Activated effector memory CD4-positive, alpha-beta T cell treated with Interleukin-2 at 50 U/mL for 16 hours (primary cell): ENCODE results near the gene TBC1D5.
A peak's percentile ranks its signal among the peaks of the same experiment; 100 is the strongest.
"Not testable (repeated sequence)": the region's sequence is repeated elsewhere in the genome, so short reads cannot be mapped to it uniquely, and the experiment has no call there.

ENCODE experiments used
- DNase-seq: peaks from one replicate; pipeline ENCODE4 v3.0.0-alpha.2; 2020

The TBC1D5 gene, protein sequence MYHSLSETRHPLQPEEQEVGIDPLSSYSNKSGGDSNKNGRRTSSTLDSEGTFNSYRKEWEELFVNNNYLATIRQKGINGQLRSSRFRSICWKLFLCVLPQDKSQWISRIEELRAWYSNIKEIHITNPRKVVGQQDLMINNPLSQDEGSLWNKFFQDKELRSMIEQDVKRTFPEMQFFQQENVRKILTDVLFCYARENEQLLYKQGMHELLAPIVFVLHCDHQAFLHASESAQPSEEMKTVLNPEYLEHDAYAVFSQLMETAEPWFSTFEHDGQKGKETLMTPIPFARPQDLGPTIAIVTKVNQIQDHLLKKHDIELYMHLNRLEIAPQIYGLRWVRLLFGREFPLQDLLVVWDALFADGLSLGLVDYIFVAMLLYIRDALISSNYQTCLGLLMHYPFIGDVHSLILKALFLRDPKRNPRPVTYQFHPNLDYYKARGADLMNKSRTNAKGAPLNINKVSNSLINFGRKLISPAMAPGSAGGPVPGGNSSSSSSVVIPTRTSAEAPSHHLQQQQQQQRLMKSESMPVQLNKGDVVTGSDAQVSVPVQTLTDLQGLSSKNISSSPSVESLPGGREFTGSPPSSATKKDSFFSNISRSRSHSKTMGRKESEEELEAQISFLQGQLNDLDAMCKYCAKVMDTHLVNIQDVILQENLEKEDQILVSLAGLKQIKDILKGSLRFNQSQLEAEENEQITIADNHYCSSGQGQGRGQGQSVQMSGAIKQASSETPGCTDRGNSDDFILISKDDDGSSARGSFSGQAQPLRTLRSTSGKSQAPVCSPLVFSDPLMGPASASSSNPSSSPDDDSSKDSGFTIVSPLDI

DNA sequence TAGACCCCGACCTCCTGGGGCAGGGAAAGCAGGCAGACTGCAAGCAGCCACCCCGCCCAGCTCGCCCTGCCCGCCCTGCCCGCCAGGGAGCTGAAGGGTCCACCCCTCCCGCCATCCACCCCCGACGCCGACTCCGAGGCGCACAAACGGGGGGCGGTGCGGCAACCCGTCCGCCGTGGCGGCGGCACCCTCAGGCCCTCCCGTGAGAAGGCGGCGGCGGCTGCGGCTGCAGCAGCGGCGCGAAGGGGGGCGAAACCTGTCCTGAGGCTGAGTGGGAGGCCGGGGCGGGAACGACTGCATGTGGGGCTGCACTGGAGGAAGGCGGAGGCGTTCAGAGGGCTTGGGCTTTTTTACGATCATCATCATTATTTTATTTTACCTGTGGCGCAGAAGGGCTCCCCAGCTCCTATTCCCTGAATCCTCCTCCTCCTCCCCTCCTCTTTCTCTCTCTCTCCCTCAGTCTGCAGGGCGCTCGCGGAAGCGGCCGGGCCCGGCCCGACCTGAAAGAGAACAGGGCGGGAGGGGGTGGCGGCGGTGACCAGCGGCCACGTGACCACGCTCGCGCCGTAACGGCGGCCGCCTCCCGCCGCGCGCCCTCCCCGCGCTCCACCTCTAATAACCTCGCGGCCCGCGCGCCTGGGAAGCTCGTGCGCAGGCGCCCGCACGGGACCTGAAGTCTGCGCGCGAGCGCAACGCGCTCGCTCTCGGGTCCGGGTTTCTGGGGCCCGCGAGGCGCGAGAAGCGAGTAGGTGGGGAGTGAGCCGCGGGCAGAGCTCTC is at the start of gene TBC1D5:
TBC1D5 (minus strand) TSS at position 530 of the 778 bp plus-strand sequence. CDS start 234,061 bp downstream, outside the sequence.
- peak; percentile 91 for DNase-seq

- DNase-seq = no peak
Measured at GRCh38 chr3:17783426-17783825, 41.0 kb upstream of the TBC1D5 start.

- DNase-seq = no peak
Measured at GRCh38 chr3:17782751-17783150, 40.3 kb upstream of the TBC1D5 start.

DNA sequence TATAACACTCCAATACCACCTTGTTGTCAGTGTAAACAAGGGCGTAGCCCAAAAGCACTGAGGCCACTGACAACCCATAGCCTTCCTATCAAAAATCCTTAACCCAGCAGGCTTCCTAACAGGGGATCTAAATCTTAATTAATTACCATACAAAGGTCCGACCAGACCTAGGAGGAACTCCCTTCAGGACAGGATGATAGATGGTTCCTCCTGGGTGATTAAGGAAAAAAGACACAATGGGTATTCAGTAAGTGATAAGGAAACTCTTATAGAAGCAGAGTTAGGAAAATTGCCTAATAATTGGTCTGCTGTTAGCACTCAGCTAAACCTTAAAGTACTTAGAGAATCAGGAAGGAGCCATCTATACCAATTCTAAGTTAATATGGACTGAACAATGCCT is 37.9 kb upstream of the TBC1D5 start:
- not testable (repeated sequence) for DNase-seq

GRCh38 chr3:17779304-17780250 is 37.1 kb upstream of the TBC1D5 start:
- DNase-seq = not testable (repeated sequence)

DNA sequence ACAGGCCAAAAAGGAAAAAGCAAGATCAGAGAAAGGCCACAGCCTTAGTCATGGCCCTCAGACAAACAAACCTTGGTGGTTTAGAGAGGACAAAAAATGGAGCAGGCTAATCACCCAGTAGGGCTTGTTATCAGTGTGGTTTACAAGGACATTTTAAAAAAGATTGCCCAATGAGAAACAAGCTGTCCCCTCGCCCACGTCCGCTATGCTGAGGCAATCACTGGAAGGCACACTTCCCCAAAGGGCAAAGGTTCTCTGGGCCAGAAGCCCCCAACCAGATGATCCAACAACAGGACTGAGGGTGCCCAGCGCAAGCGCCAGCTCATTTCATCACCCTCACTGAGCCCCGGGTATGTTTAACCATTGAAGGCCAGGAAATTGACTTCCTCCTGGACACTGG is 34.9 kb upstream of the TBC1D5 start:
- DNase-seq = not testable (repeated sequence)

GRCh38 chr3:17775073-17775472 is 32.6 kb upstream of the TBC1D5 start:
- no peak for DNase-seq

GRCh38 chr3:17774180-17774910 is 31.9 kb upstream of the TBC1D5 start:
- peak; percentile 8 for DNase-seq

DNA sequence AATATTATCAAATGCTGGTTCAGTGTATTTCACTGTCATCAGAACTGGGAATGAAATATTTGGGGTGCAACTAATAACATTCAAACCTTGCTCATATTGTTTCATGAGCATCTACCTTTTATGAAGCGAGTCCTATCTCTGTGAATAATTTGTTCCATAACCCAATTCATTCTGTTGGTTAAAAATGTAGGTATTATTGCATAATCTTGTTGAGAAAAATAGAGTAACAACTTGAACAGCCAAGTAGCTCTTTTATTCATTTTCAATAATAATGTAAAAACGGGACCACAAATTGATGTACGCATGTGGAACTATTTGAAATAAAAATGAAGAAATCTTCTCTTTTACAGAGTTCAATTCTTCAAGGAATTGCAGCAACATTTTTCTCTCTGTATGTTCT is 30.1 kb upstream of the TBC1D5 start:
- DNase-seq = no peak

- no peak for DNase-seq
Measured at GRCh38 chr3:17771177-17772017, 29.0 kb upstream of the TBC1D5 start.

DNA sequence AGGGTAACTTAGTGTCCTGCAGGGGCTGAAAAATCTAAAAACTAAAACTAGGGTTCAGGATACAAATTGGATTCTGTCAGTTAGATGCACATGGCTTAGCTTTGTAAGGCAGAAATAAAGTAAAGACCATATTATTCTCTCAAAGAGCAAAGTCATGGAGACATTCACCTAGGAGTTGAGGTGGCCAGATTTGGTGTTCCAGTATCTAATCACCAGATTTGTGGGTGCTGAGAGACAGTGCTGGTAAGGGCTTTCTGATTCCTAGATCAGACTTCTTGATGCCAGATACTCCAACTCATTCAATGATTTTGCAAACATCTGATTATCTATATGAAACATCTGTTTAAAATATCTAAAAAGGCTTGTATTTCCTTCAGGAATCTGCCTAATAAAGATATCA is 28.3 kb upstream of the TBC1D5 start:
- DNase-seq = no peak

GRCh38 chr3:17765819-17766472 is 23.5 kb upstream of the TBC1D5 start:
- no peak for DNase-seq

DNA sequence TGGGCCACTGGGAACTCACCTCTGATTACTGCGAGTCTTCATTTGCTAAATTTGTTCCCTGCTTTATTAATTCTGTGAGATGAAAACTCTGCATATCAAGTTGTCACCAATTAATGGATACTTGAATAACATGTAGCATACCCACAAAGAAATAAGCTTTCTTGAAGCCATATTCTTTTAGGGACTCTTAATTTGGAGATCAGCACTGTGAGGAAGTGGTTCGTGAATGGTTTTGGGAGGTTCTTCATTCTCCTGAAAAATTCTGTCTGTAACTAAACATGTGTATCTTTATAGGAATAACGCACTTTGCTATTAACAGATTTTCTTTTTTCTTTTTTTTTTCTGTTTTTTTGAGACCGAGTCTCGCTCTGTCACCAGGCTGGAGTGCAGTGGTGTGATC is 19.1 kb upstream of the TBC1D5 start:
- DNase-seq = no peak

- no peak for DNase-seq
Measured at GRCh38 chr3:17759901-17760300, 17.5 kb upstream of the TBC1D5 start.

GRCh38 chr3:17755836-17756235 is 13.4 kb upstream of the TBC1D5 start:
- no peak for DNase-seq

DNA sequence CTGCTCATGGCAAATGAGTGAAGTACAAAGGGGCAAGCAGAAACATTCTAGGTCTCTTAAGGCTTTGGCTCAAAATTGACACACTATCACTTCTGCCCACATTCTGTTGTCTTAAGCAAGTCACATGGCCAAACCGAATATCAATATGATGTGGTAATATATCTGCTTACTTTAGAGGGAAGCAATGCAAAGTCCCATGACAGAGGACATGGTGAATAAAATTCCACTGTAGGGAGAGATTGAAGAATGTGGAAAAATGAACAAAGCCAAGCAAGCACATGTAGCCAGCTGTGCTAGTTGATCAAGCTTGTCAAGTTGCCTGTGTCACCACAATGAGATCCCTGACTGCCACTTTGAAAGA is 11.2 kb upstream of the TBC1D5 start:
- no peak for DNase-seq

DNA sequence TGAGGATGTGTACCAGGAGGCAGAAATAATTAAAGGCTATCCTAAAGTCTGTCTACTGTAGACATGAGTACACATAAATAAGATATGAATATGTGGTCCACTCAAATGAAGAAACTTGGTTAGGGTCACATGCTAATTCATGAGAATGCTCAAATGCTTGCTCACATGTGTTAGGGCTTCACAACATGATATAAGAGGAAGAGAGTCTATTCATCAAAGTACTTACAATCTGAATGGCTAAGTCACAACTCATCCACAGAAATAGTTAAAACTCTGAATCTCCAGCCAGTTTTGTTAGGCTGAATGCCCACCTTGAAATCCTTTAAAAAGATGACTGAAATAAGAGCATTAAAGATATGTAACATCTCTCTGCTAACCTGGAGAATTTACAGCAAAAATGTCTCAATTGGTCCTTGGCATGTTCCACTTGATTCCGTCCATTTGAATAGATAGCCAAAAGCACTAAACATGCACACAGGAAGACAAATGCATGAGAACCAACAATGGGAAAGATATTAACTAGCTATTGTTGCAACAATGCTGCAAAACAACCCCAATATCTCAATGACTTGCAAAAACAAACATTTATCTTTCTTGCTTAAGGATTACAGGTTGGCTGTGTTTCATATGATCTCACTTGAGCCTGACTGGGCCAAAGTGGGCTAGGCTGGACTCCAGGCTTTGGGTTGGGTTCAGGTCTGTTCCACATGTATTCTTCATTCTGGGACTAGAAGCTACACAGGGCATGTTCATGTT is 10.6 kb upstream of the TBC1D5 start:
- DNase-seq = no peak

DNA sequence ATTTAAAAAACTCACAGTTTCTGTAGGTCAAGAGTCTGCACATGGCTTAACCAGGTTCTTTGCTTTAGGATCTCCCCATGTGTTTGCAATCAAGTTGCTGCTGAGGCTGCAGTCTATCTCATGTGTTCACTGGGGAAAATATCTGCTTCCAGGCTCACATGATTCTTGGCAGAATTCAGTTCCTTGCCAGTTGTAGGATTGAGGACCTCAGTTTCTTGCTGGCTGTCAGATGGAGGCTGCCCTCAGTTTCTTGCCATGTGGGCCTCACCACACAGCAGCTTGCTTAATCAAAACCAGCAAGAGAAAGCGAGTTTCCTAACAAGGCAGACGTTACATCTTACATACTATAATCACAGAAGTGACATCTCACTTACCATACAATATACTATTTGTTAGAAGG is 10.0 kb upstream of the TBC1D5 start:
- DNase-seq = no peak

GRCh38 chr3:17749705-17750293 is 7.4 kb upstream of the TBC1D5 start:
- no peak for DNase-seq
